ENCODE results near the gene TMEM151A.
A peak's percentile ranks its signal among the peaks of the same experiment; 100 is the strongest.

GRCh38 chr11:66268952-66269905 lies 22.5 kb upstream of the TMEM151A start:
- TF ChIP-seq, protein P1, sequence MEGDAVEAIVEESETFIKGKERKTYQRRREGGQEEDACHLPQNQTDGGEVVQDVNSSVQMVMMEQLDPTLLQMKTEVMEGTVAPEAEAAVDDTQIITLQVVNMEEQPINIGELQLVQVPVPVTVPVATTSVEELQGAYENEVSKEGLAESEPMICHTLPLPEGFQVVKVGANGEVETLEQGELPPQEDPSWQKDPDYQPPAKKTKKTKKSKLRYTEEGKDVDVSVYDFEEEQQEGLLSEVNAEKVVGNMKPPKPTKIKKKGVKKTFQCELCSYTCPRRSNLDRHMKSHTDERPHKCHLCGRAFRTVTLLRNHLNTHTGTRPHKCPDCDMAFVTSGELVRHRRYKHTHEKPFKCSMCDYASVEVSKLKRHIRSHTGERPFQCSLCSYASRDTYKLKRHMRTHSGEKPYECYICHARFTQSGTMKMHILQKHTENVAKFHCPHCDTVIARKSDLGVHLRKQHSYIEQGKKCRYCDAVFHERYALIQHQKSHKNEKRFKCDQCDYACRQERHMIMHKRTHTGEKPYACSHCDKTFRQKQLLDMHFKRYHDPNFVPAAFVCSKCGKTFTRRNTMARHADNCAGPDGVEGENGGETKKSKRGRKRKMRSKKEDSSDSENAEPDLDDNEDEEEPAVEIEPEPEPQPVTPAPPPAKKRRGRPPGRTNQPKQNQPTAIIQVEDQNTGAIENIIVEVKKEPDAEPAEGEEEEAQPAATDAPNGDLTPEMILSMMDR (conservative IDR thresholded peaks at IDR 0.05; ENCODE audit: low read length), result peak; percentile 29
- no peak for TF ChIP-seq EZH2phosphoT487 (IDR thresholded peaks at IDR 0.05; ENCODE audit: borderline replicate concordance)
